H54 (cell line): ENCODE measurements around the gene METTL22.

Experiments used
- DNase-seq: peaks from one replicate; pipeline ENCODE4 v3.0.0; 2011; ENCODE audit warnings: low spot score, mixed read lengths; ENCODE audit not compliant: insufficient read length
- FAIRE-seq: peaks from 3 replicates; lab custom pipeline; 2011; peaks lifted over from hg19 to GRCh38; lab: Jason Lieb, UNC
- POLR2A ChIP-seq: IDR thresholded peaks from 2 replicates; pipeline ENCODE4 v1.6.1; 2011; ENCODE audit warnings: low read depth, mild to moderate bottlenecking, low read length

Gene METTL22

DNA sequence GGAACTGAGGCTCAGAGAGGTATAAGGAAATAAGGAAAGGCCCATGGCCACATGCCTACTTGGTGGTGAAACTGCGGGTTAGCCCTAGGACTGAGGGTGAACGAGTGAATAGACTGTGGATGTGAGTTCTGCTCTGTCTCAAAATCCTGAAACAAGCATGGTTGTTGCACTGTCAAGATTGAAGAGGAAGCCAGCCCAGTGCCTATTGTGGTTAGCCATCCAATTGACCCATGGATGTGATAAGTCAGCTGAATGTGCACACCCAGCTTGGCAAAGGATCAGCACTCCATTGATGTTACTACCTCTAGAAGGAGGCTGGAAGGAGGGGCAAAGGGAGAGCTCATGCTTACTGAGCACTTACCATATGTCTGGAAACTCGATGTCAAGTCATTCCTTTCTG, 35.6 kb upstream of the METTL22 start:
- TF ChIP-seq POLR2A, result no peak
- FAIRE-seq, result no peak
- no peak for DNase-seq

DNA sequence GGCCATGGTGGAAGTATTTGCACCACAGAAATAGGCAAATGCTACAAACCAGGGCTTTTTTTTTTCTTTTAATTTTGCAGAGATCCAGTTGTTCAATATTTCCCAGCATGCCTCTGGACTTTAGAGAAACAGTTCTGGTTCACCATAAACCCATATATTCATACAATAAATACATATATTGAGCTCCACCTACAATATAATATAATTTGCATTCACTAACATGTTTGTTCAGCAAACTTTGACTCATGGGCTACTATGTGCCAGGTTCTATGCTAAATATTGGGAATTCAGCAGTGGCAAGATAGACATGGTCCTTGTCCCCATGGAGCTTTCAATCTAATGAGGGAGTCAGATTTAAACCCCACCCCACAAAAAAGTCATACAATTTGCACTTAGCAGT, 34.4 kb upstream of the METTL22 start:
- FAIRE-seq (no peak), DNase-seq (no peak)
- no peak for TF ChIP-seq POLR2A

DNA sequence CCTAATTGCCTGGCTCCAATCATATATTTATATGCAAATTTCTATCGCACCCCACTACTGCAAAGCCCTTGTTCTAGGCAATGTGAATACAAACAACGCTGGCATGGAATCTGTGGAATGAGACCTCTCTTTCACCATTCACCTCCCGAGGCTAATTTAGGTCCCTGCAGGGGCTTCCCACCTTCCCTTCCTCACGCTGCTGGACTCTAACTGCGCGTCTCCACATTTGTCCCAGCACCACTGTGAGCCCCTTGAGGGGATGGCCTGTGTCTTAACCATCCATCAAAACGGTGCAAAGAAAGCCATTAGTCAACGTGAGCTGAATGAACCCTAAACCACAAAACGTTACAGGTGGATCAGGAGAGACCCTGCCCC, 32.8 kb upstream of the METTL22 start:
- no peak for FAIRE-seq
- TF ChIP-seq POLR2A, result no peak

DNA sequence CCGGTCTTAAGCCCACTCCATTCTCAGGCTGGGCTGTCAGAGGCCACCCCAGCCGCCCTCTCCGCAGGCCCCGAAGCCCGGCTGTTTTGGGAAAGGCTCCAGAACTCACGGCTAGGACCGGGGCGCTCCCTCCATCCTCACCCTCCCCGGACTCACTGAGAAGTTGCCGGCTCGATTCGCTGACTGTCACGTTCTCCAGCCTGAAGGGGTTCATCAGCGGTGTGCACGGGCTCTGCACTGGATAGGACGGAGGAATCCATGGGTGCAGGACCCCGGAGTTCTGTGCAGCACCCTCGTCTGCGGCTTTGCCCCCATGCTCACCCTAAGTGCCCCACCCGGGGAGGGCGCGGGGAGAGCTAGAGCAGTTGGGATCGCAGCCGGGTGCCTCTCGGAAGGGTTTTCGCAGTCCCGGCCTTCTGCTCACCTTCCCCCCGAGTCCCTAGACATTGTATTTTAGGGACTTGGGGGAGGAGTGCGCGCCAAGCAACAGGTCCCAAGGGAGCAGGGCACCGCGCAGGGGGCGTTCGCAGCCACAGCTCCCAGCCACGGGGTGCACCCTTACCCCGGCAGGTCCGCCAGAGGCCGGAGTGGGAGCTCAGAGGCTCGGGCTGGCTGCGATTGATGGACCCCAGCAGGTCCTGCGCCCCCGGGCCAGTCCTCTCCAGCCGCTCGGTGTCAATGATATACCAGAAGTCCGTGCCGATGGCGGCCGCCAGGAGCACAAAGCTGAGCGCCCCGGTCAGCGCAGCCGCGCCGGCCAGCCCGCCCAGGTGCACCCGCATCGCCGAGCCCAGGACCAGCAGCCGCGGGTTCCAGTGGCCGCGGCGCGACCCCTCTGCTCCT, 32.2 kb upstream of the METTL22 start:
- DNase-seq, result no peak
- TF ChIP-seq POLR2A, result no peak
- no peak for FAIRE-seq

More for the DNA sequence above, 32.8 kb upstream of the METTL22 start:
- DNase-seq, result no peak

DNA sequence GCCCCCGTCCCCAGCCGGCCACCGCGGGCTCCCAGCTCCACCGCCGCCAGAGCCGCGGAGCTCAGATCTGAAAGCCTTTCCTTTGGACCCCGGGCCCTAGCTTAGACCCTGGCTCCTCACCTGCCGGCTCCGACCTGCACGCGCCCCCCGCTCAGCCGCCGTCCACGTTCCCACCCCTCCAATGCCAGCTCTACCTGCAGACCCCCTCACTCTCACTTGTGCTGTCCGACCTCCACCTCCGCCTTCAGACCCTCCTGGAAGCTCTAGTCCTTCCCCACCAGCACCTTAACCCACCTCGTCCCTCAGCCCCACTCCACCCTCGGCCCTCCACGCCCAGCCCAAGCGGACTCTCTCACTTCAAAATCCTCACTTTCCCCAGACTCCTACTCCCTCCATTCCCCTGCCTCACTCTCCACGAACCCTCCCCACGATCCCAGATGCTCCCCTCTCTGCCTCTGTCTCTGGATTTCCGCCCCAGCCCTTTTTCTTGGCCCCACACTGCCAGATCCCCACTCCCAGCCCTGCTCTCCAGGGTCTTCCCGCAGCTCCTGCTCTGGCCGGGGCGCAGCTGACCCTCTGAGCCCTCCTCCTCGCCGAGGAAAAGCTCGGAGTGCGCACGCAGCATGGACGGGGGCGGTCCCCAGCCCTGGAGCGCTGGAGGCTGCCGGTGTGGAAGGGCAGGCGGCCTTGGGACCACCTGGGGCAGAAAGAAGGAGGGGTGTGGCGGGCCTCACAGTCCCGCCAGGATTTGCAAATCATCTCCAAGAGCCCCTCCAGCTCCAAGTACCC, 31.4 kb upstream of the METTL22 start, which contains the start of gene TMEM114:
TMEM114 (minus strand) TSS at position 612 of the 789 bp plus-strand sequence. CDS start 673 bp downstream, outside the sequence.
- FAIRE-seq, result no peak
- no peak for TF ChIP-seq POLR2A
- no peak for DNase-seq

DNA sequence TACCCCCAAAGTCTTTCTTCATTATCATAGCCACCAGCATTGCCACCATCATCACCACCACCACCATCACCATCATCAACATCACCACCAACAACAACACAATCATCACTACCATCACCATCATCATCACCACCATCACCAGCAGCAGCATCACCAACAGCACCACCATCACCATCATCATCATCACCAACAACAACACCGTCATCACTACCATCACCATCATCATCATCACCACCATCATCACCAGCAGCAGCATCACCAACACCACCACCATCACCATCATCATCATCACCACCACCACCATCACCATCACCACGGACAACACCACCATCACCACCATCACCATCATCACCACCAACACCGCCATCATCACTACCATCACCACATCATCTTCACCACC, 30.7 kb upstream of the METTL22 start:
- no peak for FAIRE-seq

DNA sequence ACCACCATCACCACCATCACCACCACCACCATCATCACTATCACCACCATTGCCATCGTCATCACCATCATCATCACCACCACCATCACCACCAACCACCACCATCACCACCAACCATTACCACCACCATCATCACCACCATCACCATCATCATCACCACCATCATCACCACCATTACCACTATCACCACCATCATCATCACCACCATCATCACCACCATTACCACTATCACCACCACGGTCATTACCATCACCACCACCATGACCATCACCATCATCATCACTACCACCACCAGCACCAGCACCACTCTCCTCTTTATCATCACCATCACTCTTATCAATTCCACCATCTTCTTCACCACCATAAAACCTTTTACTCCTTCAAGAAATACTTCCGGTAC, 30.0 kb upstream of the METTL22 start:
- TF ChIP-seq POLR2A, result no peak
- FAIRE-seq (no peak), DNase-seq (no peak)

More for the DNA sequence above, 30.7 kb upstream of the METTL22 start:
- DNase-seq, result no peak
- no peak for TF ChIP-seq POLR2A

DNA sequence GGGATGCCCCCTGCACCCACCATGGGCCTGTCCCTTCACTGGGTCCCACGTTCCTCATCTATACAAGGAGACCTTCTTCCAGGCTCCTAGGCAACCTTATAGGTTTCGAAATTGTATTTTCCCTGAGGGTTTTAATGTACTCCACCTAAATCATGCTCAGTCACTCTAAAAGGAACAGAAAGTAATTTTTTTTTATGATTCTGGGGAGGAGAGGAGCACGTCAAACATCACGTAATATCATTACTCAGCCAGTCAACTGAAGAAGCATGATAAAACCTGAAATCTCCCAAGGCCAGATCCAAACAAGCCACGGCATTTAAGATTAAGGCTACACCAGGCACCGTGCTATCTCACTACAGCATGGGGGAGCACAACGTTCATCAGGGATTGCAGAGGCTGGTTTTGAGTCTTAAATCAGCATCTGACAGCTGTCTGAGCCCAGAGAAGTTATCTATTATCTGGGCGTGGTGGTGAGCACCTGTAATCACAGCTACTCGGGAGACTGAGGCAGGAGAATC, 27.3 kb upstream of the METTL22 start:
- TF ChIP-seq POLR2A, result no peak
- FAIRE-seq (no peak), DNase-seq (no peak)

DNA sequence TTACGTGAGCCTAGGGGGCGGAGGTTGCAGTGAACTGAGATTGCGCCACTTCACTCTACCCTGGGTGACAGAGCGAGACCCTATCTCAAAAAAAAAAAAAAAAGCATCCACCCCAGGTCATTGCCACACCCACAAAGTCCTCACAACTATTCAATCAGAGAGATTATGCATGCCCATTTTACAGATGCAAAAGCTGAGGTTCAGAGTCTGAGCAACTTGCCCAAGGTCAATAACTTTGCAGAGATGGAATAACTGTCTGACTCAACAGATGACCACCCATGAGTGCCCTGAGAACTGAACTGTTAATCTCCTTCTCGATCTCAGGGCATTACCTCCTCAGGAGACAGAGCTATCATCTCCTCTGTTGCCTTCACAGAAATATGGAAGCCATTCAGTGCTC, 25.7 kb upstream of the METTL22 start:
- no peak for DNase-seq
- FAIRE-seq, result no peak
- no peak for TF ChIP-seq POLR2A

DNA sequence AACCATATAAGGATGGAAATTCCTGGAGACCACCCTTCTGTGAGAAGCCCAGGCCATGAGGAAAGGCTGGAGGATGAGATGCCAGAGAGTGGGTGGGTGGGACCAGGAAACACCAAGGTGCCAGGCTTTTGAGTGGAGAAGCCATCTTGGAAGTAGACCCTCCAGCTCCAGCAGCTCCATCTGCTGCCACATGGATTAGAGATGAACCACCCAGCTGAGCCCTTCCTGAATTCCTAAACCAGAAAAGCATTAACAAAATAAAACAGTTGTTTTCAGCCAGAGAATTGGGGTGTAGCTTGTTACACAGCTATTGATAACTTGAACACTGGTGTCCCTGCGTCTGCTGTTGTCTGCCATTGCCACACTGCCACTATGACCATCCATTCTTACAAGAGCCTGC, 24.9 kb upstream of the METTL22 start:
- no peak for FAIRE-seq
- no peak for TF ChIP-seq POLR2A
- no peak for DNase-seq

DNA sequence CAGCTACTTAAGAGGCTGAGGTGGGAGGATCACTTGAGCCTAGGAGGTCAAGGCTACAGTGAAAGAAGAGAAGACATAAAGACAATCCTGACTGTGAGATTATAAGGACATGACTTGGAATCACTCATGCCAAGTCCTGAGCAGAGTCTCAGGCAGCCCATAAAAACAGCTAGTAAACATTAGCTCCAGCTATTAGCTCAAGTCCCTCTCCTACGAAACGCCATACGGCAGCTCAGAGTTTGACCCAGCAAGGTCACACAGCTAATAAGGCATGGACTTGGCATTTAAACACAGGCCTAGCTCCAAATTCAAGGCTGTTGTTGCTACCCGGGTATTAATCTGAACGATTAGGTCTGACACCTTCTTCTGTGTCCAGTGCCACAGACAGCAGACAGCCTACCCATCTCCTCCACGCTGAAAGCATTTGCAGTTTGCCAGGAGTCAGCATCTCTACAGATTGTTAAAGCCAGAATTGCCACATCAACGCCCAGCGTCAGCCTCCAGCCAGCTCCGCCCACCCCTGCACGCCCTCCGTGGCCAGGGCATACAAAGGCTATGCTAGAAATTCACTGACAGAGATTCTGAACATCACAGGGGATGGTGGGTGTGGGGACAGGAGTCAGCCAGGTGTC, 21.2 kb upstream of the METTL22 start:
- FAIRE-seq, result no peak
- TF ChIP-seq POLR2A, result no peak
- DNase-seq, result no peak

DNA sequence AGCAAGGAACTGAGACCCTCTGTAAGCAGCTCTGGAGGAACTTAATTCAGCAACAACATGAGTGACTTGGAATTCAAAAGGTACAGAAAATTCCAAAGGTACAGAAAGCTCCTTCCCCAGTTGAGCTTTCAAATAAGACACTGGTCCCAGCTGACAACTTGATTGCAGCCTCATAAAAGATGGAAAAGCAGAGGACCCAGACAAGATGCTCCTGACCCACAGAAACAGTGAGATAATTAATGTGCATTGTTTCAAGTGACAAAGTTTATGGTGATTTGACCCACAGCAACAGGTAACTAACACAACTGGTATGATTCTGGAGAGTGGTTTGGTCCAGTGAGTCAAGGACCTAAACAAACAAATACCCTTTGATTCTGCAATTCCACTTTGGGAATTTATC, 15.9 kb upstream of the METTL22 start:
- no peak for DNase-seq
- FAIRE-seq, result no peak
- no peak for TF ChIP-seq POLR2A

DNA sequence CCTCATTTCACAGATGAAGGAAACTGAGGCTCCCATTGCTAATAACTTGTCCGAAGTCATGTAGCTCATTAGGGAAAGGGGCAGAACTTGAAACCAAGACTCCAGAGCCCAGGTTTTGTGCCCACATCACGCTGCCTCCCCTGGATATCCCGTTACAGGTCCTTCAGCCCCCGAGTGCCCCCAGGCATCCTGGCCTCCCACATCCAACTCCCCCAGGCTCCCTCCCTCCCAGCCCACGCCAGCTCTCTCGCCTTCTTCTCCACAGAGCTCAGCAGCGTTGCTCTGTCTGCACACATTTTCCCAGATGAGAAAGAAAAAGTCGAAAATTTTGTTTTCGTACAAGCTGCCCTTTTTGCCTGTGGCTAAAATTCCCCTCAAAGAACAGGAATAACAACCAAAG, 14.3 kb upstream of the METTL22 start:
- TF ChIP-seq POLR2A, result no peak
- FAIRE-seq (no peak), DNase-seq (no peak)

DNA sequence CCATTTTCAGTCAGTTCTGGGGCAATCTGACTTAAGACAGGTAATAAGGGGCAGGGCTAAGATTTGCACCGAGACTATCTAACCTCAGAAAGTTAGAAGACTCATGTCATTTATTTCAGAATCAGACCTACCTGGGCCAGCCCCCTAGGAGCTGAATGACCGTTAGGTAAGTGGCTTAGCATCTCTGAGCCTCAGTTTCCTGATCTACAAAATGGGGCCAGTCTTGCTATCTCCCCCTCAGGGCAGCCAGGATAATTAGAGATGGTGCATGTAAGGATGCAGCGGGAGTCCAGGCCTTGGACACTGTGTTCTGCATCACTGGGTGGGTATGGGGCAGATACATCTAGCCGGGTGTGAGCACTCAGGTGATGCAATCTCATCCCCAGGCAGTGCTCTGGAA, 10.4 kb upstream of the METTL22 start:
- DNase-seq (no peak), FAIRE-seq (no peak)
- TF ChIP-seq POLR2A, result no peak
